ENCODE data around the gene PDE7B. TPM values are rescaled to one million over a fixed set of nuclear protein-coding genes. Genes with fewer than 3 reads are reported as not detected.

Gene PDE7B
- total RNA-seq, 1 donor from 2014 or later, result 12.6 TPM

- no peak for DNase-seq
- intact Hi-C loops (cut with micrococcal nuclease), result no loop called here
- TF ChIP-seq CTCF (IDR thresholded peaks at IDR 0.05; ENCODE audit: borderline replicate concordance), result no peak
- H3K4me3 ChIP-seq, result no peak overlapping the region
- H3K9me3 ChIP-seq (replicated peaks), result no peaks in the 10 kb centered on the region
- no peaks in the 10 kb centered on the region for H3K27me3 ChIP-seq (ENCODE audit: low read depth)
- H3K36me3 ChIP-seq, result peaks cover 50% of the 10 kb centered on the region
- H3K4me1 ChIP-seq, result peaks cover 26% of the 10 kb centered on the region
- H3K27ac ChIP-seq (replicated peaks), result no peak overlapping the region
Observed at GRCh38 chr6:136171231-136171630, 319.7 kb downstream of the PDE7B start.

GRCh38 chr6:136173519-136174507 lies 322.3 kb downstream of the PDE7B start:
- Histone ChIP-seq H3K36me3 (peaks cover 30% of the 10 kb centered on the region), H3K9me3 (replicated peaks) (no peaks in the 10 kb centered on the region), H3K27me3 (ENCODE audit: low read depth) (no peaks in the 10 kb centered on the region), H3K4me1 (peaks cover 21% of the 10 kb centered on the region), H3K4me3 (peak overlapping the region; percentile 23), H3K27ac (replicated peaks) (peak overlapping the region; percentile 69)
- DNase-seq, result no peak
- intact Hi-C loops (cut with micrococcal nuclease), result no loop called here
- TF ChIP-seq CTCF (IDR thresholded peaks at IDR 0.05; ENCODE audit: borderline replicate concordance), result no peak

GRCh38 chr6:136174510-136174909 lies 323.0 kb downstream of the PDE7B start:
- Histone ChIP-seq H3K36me3 (peaks cover 30% of the 10 kb centered on the region), H3K4me3 (peak overlapping the region; percentile 23), H3K4me1 (peaks cover 21% of the 10 kb centered on the region), H3K9me3 (replicated peaks) (no peaks in the 10 kb centered on the region), H3K27ac (replicated peaks) (peak overlapping the region; percentile 69), H3K27me3 (ENCODE audit: low read depth) (no peaks in the 10 kb centered on the region)
- DNase-seq, result no peak
- TF ChIP-seq CTCF (IDR thresholded peaks at IDR 0.05; ENCODE audit: borderline replicate concordance), result no peak
- intact Hi-C loops (cut with micrococcal nuclease), result no loop called here

GRCh38 chr6:136175873-136176272 lies 324.4 kb downstream of the PDE7B start:
- TF ChIP-seq CTCF (IDR thresholded peaks at IDR 0.05; ENCODE audit: borderline replicate concordance), result no peak
- DNase-seq, result no peak
- Histone ChIP-seq H3K27me3 (ENCODE audit: low read depth) (no peaks in the 10 kb centered on the region), H3K27ac (replicated peaks) (no peak overlapping the region), H3K36me3 (peaks cover 31% of the 10 kb centered on the region), H3K4me3 (no peak overlapping the region), H3K9me3 (replicated peaks) (no peaks in the 10 kb centered on the region), H3K4me1 (peaks cover 30% of the 10 kb centered on the region)
- intact Hi-C loops (cut with micrococcal nuclease), result no loop called here

- intact Hi-C loops (cut with micrococcal nuclease), result no loop called here
- H3K4me3 ChIP-seq, result no peak overlapping the region
- H3K27ac ChIP-seq (replicated peaks), result no peak overlapping the region
- H3K4me1 ChIP-seq, result peaks cover 40% of the 10 kb centered on the region
- no peak for DNase-seq
- H3K27me3 ChIP-seq (ENCODE audit: low read depth), result no peaks in the 10 kb centered on the region
- TF ChIP-seq CTCF (IDR thresholded peaks at IDR 0.05; ENCODE audit: borderline replicate concordance), result no peak
- H3K36me3 ChIP-seq, result peaks cover 40% of the 10 kb centered on the region
- no peaks in the 10 kb centered on the region for H3K9me3 ChIP-seq (replicated peaks)
Observed at GRCh38 chr6:136178749-136179148, 327.2 kb downstream of the PDE7B start.

All from left ventricle myocardium inferior (tissue), 1 donor.